Measurements from ENCODE around the gene RPS2.
"Not testable (repeated sequence)": the region's sequence is repeated elsewhere in the genome, so short reads cannot be mapped to it uniquely, and the experiment has no call there.

Gene RPS2

GRCh38 chr16:1924095-1924494, 40.5 kb downstream of the RPS2 start:
- Histone ChIP-seq H3K4me3 (ENCODE audit: low read depth, low read length) (no peak overlapping the region), H3K4me1 (no peaks in the 10 kb centered on the region), H3K36me3 (no peaks in the 10 kb centered on the region), H3K27me3 (peaks cover 29% of the 10 kb centered on the region), H3K9me3 (no peaks in the 10 kb centered on the region; the same call in 1 of the 2 replicates)
- no peak for TF ChIP-seq CTCF (IDR thresholded peaks at IDR 0.05; ENCODE audit: low read depth, low read length)
- DNase-seq: no peak

GRCh38 chr16:1923299-1924034, 41.2 kb downstream of the RPS2 start:
- Histone ChIP-seq H3K27me3 (peaks cover 35% of the 10 kb centered on the region), H3K4me1 (no peaks in the 10 kb centered on the region), H3K4me3 (ENCODE audit: low read depth, low read length) (no peak overlapping the region), H3K36me3 (no peaks in the 10 kb centered on the region), H3K9me3 (no peaks in the 10 kb centered on the region; the same call in 1 of the 2 replicates)
- TF ChIP-seq CTCF (IDR thresholded peaks at IDR 0.05; ENCODE audit: low read depth, low read length): peak; percentile 43
- peak; percentile 60 for DNase-seq

- no peaks in the 10 kb centered on the region; the same call in 1 of the 2 replicates for H3K9me3 ChIP-seq
- peaks cover 45% of the 10 kb centered on the region for H3K27me3 ChIP-seq
- DNase-seq: no peak
- no peaks in the 10 kb centered on the region for H3K36me3 ChIP-seq
- H3K4me3 ChIP-seq (ENCODE audit: low read depth, low read length): no peak overlapping the region
- no peak for TF ChIP-seq CTCF (IDR thresholded peaks at IDR 0.05; ENCODE audit: low read depth, low read length)
- no peaks in the 10 kb centered on the region for H3K4me1 ChIP-seq
Observed at GRCh38 chr16:1922357-1922756, 42.3 kb downstream of the RPS2 start.

- Histone ChIP-seq H3K9me3 (no peaks in the 10 kb centered on the region; the same call in 1 of the 2 replicates), H3K4me3 (ENCODE audit: low read depth, low read length) (no peak overlapping the region), H3K27me3 (peaks cover 57% of the 10 kb centered on the region), H3K36me3 (no peaks in the 10 kb centered on the region), H3K4me1 (no peaks in the 10 kb centered on the region)
- no peak for TF ChIP-seq CTCF (IDR thresholded peaks at IDR 0.05; ENCODE audit: low read depth, low read length)
- peak; percentile 66 for DNase-seq
Observed at GRCh38 chr16:1920727-1921171, 43.9 kb downstream of the RPS2 start.

GRCh38 chr16:1920122-1920521, 44.5 kb downstream of the RPS2 start:
- not testable (repeated sequence) for DNase-seq; H3K4me3 ChIP-seq (ENCODE audit: low read depth, low read length); H3K9me3 ChIP-seq; H3K36me3 ChIP-seq; H3K4me1 ChIP-seq
- H3K27me3 ChIP-seq: peaks cover 59% of the 10 kb centered on the region

- peaks cover 59% of the 10 kb centered on the region for H3K27me3 ChIP-seq
- H3K36me3 ChIP-seq: no peaks in the 10 kb centered on the region
- DNase-seq: peak; percentile 57
- H3K4me3 ChIP-seq (ENCODE audit: low read depth, low read length): no peak overlapping the region
- H3K4me1 ChIP-seq: no peaks in the 10 kb centered on the region
- no peak for TF ChIP-seq CTCF (IDR thresholded peaks at IDR 0.05; ENCODE audit: low read depth, low read length)
- H3K9me3 ChIP-seq: no peaks in the 10 kb centered on the region; the same call in 1 of the 2 replicates
Observed at GRCh38 chr16:1919327-1919998, 45.2 kb downstream of the RPS2 start.

Measured in BE2C (cell line).